A549 (cell line): ENCODE data around the gene PDYN.

Experiments
- BHLHE40 ChIP-seq: IDR thresholded peaks from 2 replicates; pipeline ENCODE4 v1.6.1; 2012; ENCODE audit warnings: low read depth, low read length, inconsistent platforms
- CHD2 ChIP-seq: fragments of 150-350 bp; IDR thresholded peaks from 2 replicates; pipeline ENCODE4 v1.6.1; 2014; ENCODE audit warnings: low read length; ENCODE audit not compliant: partially characterized antibody
- EHMT2 ChIP-seq: fragments of 200-600 bp; sonication (generic); IDR thresholded peaks from 2 replicates; pipeline ENCODE4 v1.6.1; 2016; ENCODE audit warnings: antibody characterized with exemption, low read depth, mild to moderate bottlenecking, moderate library complexity
- ELK1 ChIP-seq: fragments of 150-350 bp; IDR thresholded peaks from 2 replicates; pipeline ENCODE4 v1.6.1; 2014; ENCODE audit warnings: low read depth, mild to moderate bottlenecking, low read length
- HDAC2 ChIP-seq: fragments of 200-600 bp; sonication (generic); IDR thresholded peaks from 2 replicates; pipeline ENCODE4 v1.6.1; 2016
- JUN ChIP-seq, 2 experiments: fragments of >200 bp; sonication (Bioruptor Twin); formaldehyde crosslinking; IDR thresholded peaks; 2 replicates in 1 of 2; 3 replicates in 1 of 2; pipeline ENCODE4 v1.6.1; 2016 to 2017
- JUNB ChIP-seq: fragments of >200 bp; sonication (Bioruptor Twin); formaldehyde crosslinking; IDR thresholded peaks from 2 replicates; pipeline ENCODE4 v1.6.1; 2016
- MAZ ChIP-seq: fragments of 150-350 bp; IDR thresholded peaks from 2 replicates; pipeline ENCODE4 v1.6.1; 2014; ENCODE audit warnings: antibody characterized with exemption, low read depth, low read length, borderline replicate concordance
- NPAS2 ChIP-seq: fragments of 250-450 bp; sonication (Bioruptor Pico); IDR thresholded peaks from 2 replicates; pipeline ENCODE4 v1.8.0; 2022; ENCODE audit warnings: mild to moderate bottlenecking, moderate library complexity, borderline replicate concordance
- NR3C1 ChIP-seq: fragments of >200 bp; sonication (Bioruptor Twin); formaldehyde crosslinking; IDR thresholded peaks from 3 replicates; pipeline ENCODE4 v1.6.1; 2017
- POLR2A ChIP-seq: IDR thresholded peaks from 2 replicates; pipeline ENCODE4 v1.6.1; 2012; ENCODE audit warnings: mild to moderate bottlenecking, low read length
- TFCP2L1 ChIP-seq: fragments of 250-450 bp; sonication (Bioruptor Pico); IDR thresholded peaks from 2 replicates; pipeline ENCODE4 v1.5.0; 2021; ENCODE audit warnings: mild to moderate bottlenecking
- TF ChIP-seq, protein P1 (sequence below): fragments of >200 bp; sonication (Bioruptor Twin); formaldehyde crosslinking; IDR thresholded peaks from 3 replicates; pipeline ENCODE4 v1.5.1; 2016

GRCh38 chr20:1983301-1983700 is 10.6 kb downstream of the PDYN start:
- no peak for TF ChIP-seq TFCP2L1
- no peak for TF ChIP-seq HDAC2
- TF ChIP-seq, protein P1, sequence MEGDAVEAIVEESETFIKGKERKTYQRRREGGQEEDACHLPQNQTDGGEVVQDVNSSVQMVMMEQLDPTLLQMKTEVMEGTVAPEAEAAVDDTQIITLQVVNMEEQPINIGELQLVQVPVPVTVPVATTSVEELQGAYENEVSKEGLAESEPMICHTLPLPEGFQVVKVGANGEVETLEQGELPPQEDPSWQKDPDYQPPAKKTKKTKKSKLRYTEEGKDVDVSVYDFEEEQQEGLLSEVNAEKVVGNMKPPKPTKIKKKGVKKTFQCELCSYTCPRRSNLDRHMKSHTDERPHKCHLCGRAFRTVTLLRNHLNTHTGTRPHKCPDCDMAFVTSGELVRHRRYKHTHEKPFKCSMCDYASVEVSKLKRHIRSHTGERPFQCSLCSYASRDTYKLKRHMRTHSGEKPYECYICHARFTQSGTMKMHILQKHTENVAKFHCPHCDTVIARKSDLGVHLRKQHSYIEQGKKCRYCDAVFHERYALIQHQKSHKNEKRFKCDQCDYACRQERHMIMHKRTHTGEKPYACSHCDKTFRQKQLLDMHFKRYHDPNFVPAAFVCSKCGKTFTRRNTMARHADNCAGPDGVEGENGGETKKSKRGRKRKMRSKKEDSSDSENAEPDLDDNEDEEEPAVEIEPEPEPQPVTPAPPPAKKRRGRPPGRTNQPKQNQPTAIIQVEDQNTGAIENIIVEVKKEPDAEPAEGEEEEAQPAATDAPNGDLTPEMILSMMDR = no peak
- no peak for TF ChIP-seq JUN (IDR thresholded peaks at IDR 0.05)
- TF ChIP-seq NPAS2 (CRISPR knock-in tag) = no peak
- TF ChIP-seq JUNB = no peak
- no peak for TF ChIP-seq NR3C1
- no peak for TF ChIP-seq EHMT2
- TF ChIP-seq ELK1 = no peak
- TF ChIP-seq POLR2A = no peak
- TF ChIP-seq CHD2 = no peak
- TF ChIP-seq MAZ = no peak
- no peak for TF ChIP-seq BHLHE40
